Measurements from ENCODE around the gene GTSF1L.

GTSF1L gene

GRCh38 chr20:43755851-43756250 lies 29.0 kb upstream of the GTSF1L start:
- H3K4me3 ChIP-seq (ENCODE audit: low read depth in 1 of 2, low read length in 2 of 2): no peak overlapping the region
- no peaks in the 10 kb centered on the region for H3K36me3 ChIP-seq (ENCODE audit: control insufficient read depth in 1 of 2, insufficient read depth in 2 of 2, low read length in 2 of 2)
- H3K4me1 ChIP-seq (ENCODE audit: control insufficient read depth in 1 of 2, insufficient read depth in 2 of 2, low read length in 2 of 2): no peaks in the 10 kb centered on the region
- no peaks in the 10 kb centered on the region for H3K27me3 ChIP-seq (ENCODE audit: low read depth, low read length)
- H3K9me3 ChIP-seq (ENCODE audit: control insufficient read depth in 1 of 2, low read length in 2 of 2): no peaks in the 10 kb centered on the region
- no peak overlapping the region for H3K27ac ChIP-seq (ENCODE audit: low read length)

GRCh38 chr20:43755390-43755789 lies 28.6 kb upstream of the GTSF1L start:
- Histone ChIP-seq H3K9me3 (ENCODE audit: control insufficient read depth in 1 of 2, low read length in 2 of 2) (no peaks in the 10 kb centered on the region), H3K36me3 (ENCODE audit: control insufficient read depth in 1 of 2, insufficient read depth in 2 of 2, low read length in 2 of 2) (no peaks in the 10 kb centered on the region), H3K4me1 (ENCODE audit: control insufficient read depth in 1 of 2, insufficient read depth in 2 of 2, low read length in 2 of 2) (no peaks in the 10 kb centered on the region), H3K27ac (ENCODE audit: low read length) (no peak overlapping the region), H3K4me3 (ENCODE audit: low read depth in 1 of 2, low read length in 2 of 2) (no peak overlapping the region), H3K27me3 (ENCODE audit: low read depth, low read length) (no peaks in the 10 kb centered on the region)

GRCh38 chr20:43752561-43753301 lies 25.9 kb upstream of the GTSF1L start:
- Histone ChIP-seq H3K4me1 (ENCODE audit: control insufficient read depth in 1 of 2, insufficient read depth in 2 of 2, low read length in 2 of 2) (no peaks in the 10 kb centered on the region), H3K27me3 (ENCODE audit: low read depth, low read length) (no peaks in the 10 kb centered on the region), H3K36me3 (ENCODE audit: control insufficient read depth in 1 of 2, insufficient read depth in 2 of 2, low read length in 2 of 2) (no peaks in the 10 kb centered on the region), H3K4me3 (ENCODE audit: low read depth in 1 of 2, low read length in 2 of 2) (no peak overlapping the region), H3K27ac (ENCODE audit: low read length) (no peak overlapping the region), H3K9me3 (ENCODE audit: control insufficient read depth in 1 of 2, low read length in 2 of 2) (no peaks in the 10 kb centered on the region)

GRCh38 chr20:43752051-43752360 lies 25.2 kb upstream of the GTSF1L start:
- H3K4me3 ChIP-seq (ENCODE audit: low read depth in 1 of 2, low read length in 2 of 2): no peak overlapping the region
- no peak overlapping the region for H3K27ac ChIP-seq (ENCODE audit: low read length)
- H3K36me3 ChIP-seq (ENCODE audit: control insufficient read depth in 1 of 2, insufficient read depth in 2 of 2, low read length in 2 of 2): no peaks in the 10 kb centered on the region
- H3K27me3 ChIP-seq (ENCODE audit: low read depth, low read length): no peaks in the 10 kb centered on the region
- H3K4me1 ChIP-seq (ENCODE audit: control insufficient read depth in 1 of 2, insufficient read depth in 2 of 2, low read length in 2 of 2): no peaks in the 10 kb centered on the region
- no peaks in the 10 kb centered on the region for H3K9me3 ChIP-seq (ENCODE audit: control insufficient read depth in 1 of 2, low read length in 2 of 2)

- Histone ChIP-seq H3K36me3 (ENCODE audit: control insufficient read depth in 1 of 2, insufficient read depth in 2 of 2, low read length in 2 of 2) (no peaks in the 10 kb centered on the region), H3K27ac (ENCODE audit: low read length) (no peak overlapping the region), H3K27me3 (ENCODE audit: low read depth, low read length) (no peaks in the 10 kb centered on the region), H3K4me1 (ENCODE audit: control insufficient read depth in 1 of 2, insufficient read depth in 2 of 2, low read length in 2 of 2) (no peaks in the 10 kb centered on the region), H3K9me3 (ENCODE audit: control insufficient read depth in 1 of 2, low read length in 2 of 2) (no peaks in the 10 kb centered on the region), H3K4me3 (ENCODE audit: low read depth in 1 of 2, low read length in 2 of 2) (no peak overlapping the region)
Measured at GRCh38 chr20:43751167-43752050, 24.6 kb upstream of the GTSF1L start.

- Histone ChIP-seq H3K9me3 (ENCODE audit: control insufficient read depth in 1 of 2, low read length in 2 of 2) (no peaks in the 10 kb centered on the region), H3K27me3 (ENCODE audit: low read depth, low read length) (no peaks in the 10 kb centered on the region), H3K27ac (ENCODE audit: low read length) (no peak overlapping the region), H3K4me1 (ENCODE audit: control insufficient read depth in 1 of 2, insufficient read depth in 2 of 2, low read length in 2 of 2) (no peaks in the 10 kb centered on the region), H3K4me3 (ENCODE audit: low read depth in 1 of 2, low read length in 2 of 2) (no peak overlapping the region), H3K36me3 (ENCODE audit: control insufficient read depth in 1 of 2, insufficient read depth in 2 of 2, low read length in 2 of 2) (no peaks in the 10 kb centered on the region)
Measured at GRCh38 chr20:43750774-43751166, 24.0 kb upstream of the GTSF1L start.

GRCh38 chr20:43749734-43750294 lies 23.0 kb upstream of the GTSF1L start:
- no peaks in the 10 kb centered on the region for H3K27me3 ChIP-seq (ENCODE audit: low read depth, low read length)
- no peaks in the 10 kb centered on the region for H3K4me1 ChIP-seq (ENCODE audit: control insufficient read depth in 1 of 2, insufficient read depth in 2 of 2, low read length in 2 of 2)
- H3K36me3 ChIP-seq (ENCODE audit: control insufficient read depth in 1 of 2, insufficient read depth in 2 of 2, low read length in 2 of 2): no peaks in the 10 kb centered on the region
- H3K4me3 ChIP-seq (ENCODE audit: low read depth in 1 of 2, low read length in 2 of 2): no peak overlapping the region
- H3K27ac ChIP-seq (ENCODE audit: low read length): no peak overlapping the region
- no peaks in the 10 kb centered on the region for H3K9me3 ChIP-seq (ENCODE audit: control insufficient read depth in 1 of 2, low read length in 2 of 2)

GRCh38 chr20:43748274-43748673 lies 21.5 kb upstream of the GTSF1L start:
- Histone ChIP-seq H3K4me1 (ENCODE audit: control insufficient read depth in 1 of 2, insufficient read depth in 2 of 2, low read length in 2 of 2) (no peaks in the 10 kb centered on the region), H3K9me3 (ENCODE audit: control insufficient read depth in 1 of 2, low read length in 2 of 2) (no peaks in the 10 kb centered on the region), H3K27me3 (ENCODE audit: low read depth, low read length) (peaks cover 6% of the 10 kb centered on the region), H3K36me3 (ENCODE audit: control insufficient read depth in 1 of 2, insufficient read depth in 2 of 2, low read length in 2 of 2) (no peaks in the 10 kb centered on the region), H3K27ac (ENCODE audit: low read length) (no peak overlapping the region), H3K4me3 (ENCODE audit: low read depth in 1 of 2, low read length in 2 of 2) (no peak overlapping the region)

GRCh38 chr20:43746344-43747137 lies 19.7 kb upstream of the GTSF1L start:
- Histone ChIP-seq H3K27ac (ENCODE audit: low read length) (no peak overlapping the region), H3K9me3 (ENCODE audit: control insufficient read depth in 1 of 2, low read length in 2 of 2) (no peaks in the 10 kb centered on the region), H3K27me3 (ENCODE audit: low read depth, low read length) (peaks cover 6% of the 10 kb centered on the region), H3K4me1 (ENCODE audit: control insufficient read depth in 1 of 2, insufficient read depth in 2 of 2, low read length in 2 of 2) (no peaks in the 10 kb centered on the region), H3K4me3 (ENCODE audit: low read depth in 1 of 2, low read length in 2 of 2) (no peak overlapping the region), H3K36me3 (ENCODE audit: control insufficient read depth in 1 of 2, insufficient read depth in 2 of 2, low read length in 2 of 2) (no peaks in the 10 kb centered on the region)

GRCh38 chr20:43744966-43745730 lies 18.3 kb upstream of the GTSF1L start:
- H3K4me3 ChIP-seq (ENCODE audit: low read depth in 1 of 2, low read length in 2 of 2): no peak overlapping the region
- no peaks in the 10 kb centered on the region for H3K9me3 ChIP-seq (ENCODE audit: control insufficient read depth in 1 of 2, low read length in 2 of 2)
- no peak overlapping the region for H3K27ac ChIP-seq (ENCODE audit: low read length)
- no peaks in the 10 kb centered on the region for H3K36me3 ChIP-seq (ENCODE audit: control insufficient read depth in 1 of 2, insufficient read depth in 2 of 2, low read length in 2 of 2)
- no peaks in the 10 kb centered on the region for H3K4me1 ChIP-seq (ENCODE audit: control insufficient read depth in 1 of 2, insufficient read depth in 2 of 2, low read length in 2 of 2)
- H3K27me3 ChIP-seq (ENCODE audit: low read depth, low read length): peaks cover 6% of the 10 kb centered on the region
